GM12878 (cell line): ENCODE data around the gene PCDHB11. TPM values are rescaled to one million over a fixed set of nuclear protein-coding genes. Genes with fewer than 3 reads are reported as not detected.

Source experiments
- ATAC-seq: fragments of 200-7000 bp; cut with Tn5 transposase; 3 replicates; pipeline ENCODE4 v1.9.1; 2020; ENCODE audit warnings: mild to moderate bottlenecking, moderate library complexity
- BruUV-seq: library from RNA; stranded (reverse); fragments of 400-500 nt; replicated peaks from 2 replicates; lab custom pipeline; 2021; lab: Mats Ljungman, UMichigan
- CTCF ChIA-PET: fragments of 300-600 bp; sonication (Branson Sonifier 250); formaldehyde crosslinking; extraction: SDS; loops from one replicate; lab custom pipeline; 2021; ENCODE audit warnings: inconsistent platforms; lab: Yijun Ruan, JAX
- POLR2A ChIA-PET: fragments of 350-600 bp; formaldehyde crosslinking; extraction: SDS; loops from one replicate; lab custom pipeline; 2021; ENCODE audit warnings: inconsistent platforms; lab: Charles Lee
- RAD21 ChIA-PET: fragments of 300-600 bp; sonication (Branson Sonifier 250); formaldehyde crosslinking; loops from one replicate; lab custom pipeline; 2023; ENCODE audit warnings: antibody characterized with exemption; ENCODE audit not compliant: unreplicated experiment; lab: Charles Lee
- SMC1A ChIA-PET: fragments of 300-600 bp; sonication (Branson Sonifier 250); formaldehyde crosslinking; loops from one replicate; lab custom pipeline; 2023; ENCODE audit not compliant: unreplicated experiment, uncharacterized antibody; lab: Charles Lee
- DNase-seq: peaks from one replicate; pipeline ENCODE4 v3.0.0-alpha.2; 2011; ENCODE audit warnings: low read depth, low spot score
- FAIRE-seq: peaks from 3 replicates; lab custom pipeline; 2011; peaks lifted over from hg19 to GRCh38; lab: Jason Lieb, UNC
- H2AFZ ChIP-seq: 2 replicates; pipeline ENCODE4 v1.6.0; 2011; ENCODE audit warnings: low read depth, low read length, control low read depth; ENCODE audit not compliant: control insufficient read depth
- H3K27ac ChIP-seq: 2 replicates; pipeline ENCODE4 v1.5.1; 2011; ENCODE audit warnings: control low read depth; ENCODE audit not compliant: control insufficient read depth, insufficient read depth
- H3K27me3 ChIP-seq, 2 experiments: replicated peaks in 1 of 2; 2 replicates each; pipeline versions ENCODE4 v1.6.0 to v1.6.1; 2011; ENCODE audit warnings: low read length in 1 of 2; ENCODE audit not compliant: control insufficient read depth in 2 of 2, insufficient read depth in 2 of 2
- H3K36me3 ChIP-seq, 2 experiments: 2 replicates each; pipeline ENCODE4 v1.5.1; 2011; ENCODE audit warnings: low read length in 1 of 2; ENCODE audit not compliant: control insufficient read depth in 2 of 2, insufficient read depth in 2 of 2
- H3K4me1 ChIP-seq: 2 replicates; pipeline ENCODE4 v1.6.1; 2011; ENCODE audit warnings: mild to moderate bottlenecking, low read length, moderate library complexity, mixed read lengths; ENCODE audit not compliant: control insufficient read depth, insufficient read depth
- H3K4me2 ChIP-seq: 2 replicates; pipeline ENCODE4 v1.6.0; 2011; ENCODE audit warnings: control low read depth; ENCODE audit not compliant: control insufficient read depth, insufficient read depth
- H3K4me3 ChIP-seq: fragments of 200-600 bp; sonication (generic); 2 replicates; pipeline ENCODE4 v1.5.1; 2016
- H3K79me2 ChIP-seq: 2 replicates; pipeline ENCODE4 v1.6.0; 2011; ENCODE audit warnings: low read length; ENCODE audit not compliant: control insufficient read depth, insufficient read depth
- H3K9ac ChIP-seq: 2 replicates; pipeline ENCODE4 v1.8.0; 2011; ENCODE audit warnings: low read length, control low read depth, mixed read lengths; ENCODE audit not compliant: control insufficient read depth, insufficient read depth
- H3K9me3 ChIP-seq: replicated peaks from 3 replicates; pipeline ENCODE4 v1.5.1; 2011; ENCODE audit warnings: mild to moderate bottlenecking, low read length; ENCODE audit not compliant: control insufficient read depth, insufficient read depth
- H4K20me1 ChIP-seq: 2 replicates; pipeline ENCODE4 v1.6.0; 2011; ENCODE audit not compliant: control insufficient read depth, insufficient read depth
- ATF2 ChIP-seq: IDR thresholded peaks from 2 replicates; pipeline ENCODE4 v1.6.1; 2012; ENCODE audit warnings: low read length, inconsistent platforms
- BCL11A ChIP-seq: IDR thresholded peaks from 2 replicates; pipeline ENCODE4 v1.6.1; 2011; ENCODE audit warnings: low read depth, low read length
- CHD4 ChIP-seq: fragments of 200-600 bp; sonication (generic); IDR thresholded peaks from 2 replicates; pipeline ENCODE4 v1.6.1; 2016; ENCODE audit warnings: mild to moderate bottlenecking
- EZH2 ChIP-seq: IDR thresholded peaks from 2 replicates; pipeline ENCODE4 v1.6.1; 2012; ENCODE audit warnings: low read depth, mild to moderate bottlenecking, control low read depth, inconsistent platforms, low read length, borderline replicate concordance; ENCODE audit not compliant: control insufficient read depth
- MLLT1 ChIP-seq: fragments of 450-650 bp; IDR thresholded peaks from 2 replicates; pipeline ENCODE4 v1.6.1; 2016; ENCODE audit warnings: mild to moderate bottlenecking
- MYB ChIP-seq: fragments of 150-350 bp; IDR thresholded peaks from 2 replicates; pipeline ENCODE4 v1.6.1; 2014; ENCODE audit warnings: mild to moderate bottlenecking, low read depth, low read length, borderline replicate concordance
- MYC ChIP-seq: IDR thresholded peaks from 2 replicates; pipeline ENCODE4 v1.6.1; 2011; ENCODE audit warnings: mild to moderate bottlenecking, low read length, moderate library complexity, inconsistent platforms; ENCODE audit not compliant: insufficient read depth, insufficient replicate concordance, insufficient read length, severe bottlenecking
- NRF1 ChIP-seq: conservative IDR thresholded peaks from 2 replicates; pipeline ENCODE4 v1.6.1; 2011; ENCODE audit warnings: mild to moderate bottlenecking, low read depth, low read length, improper control_type of control experiment
- PRDM15 ChIP-seq: fragments of 450-650 bp; formaldehyde crosslinking; IDR thresholded peaks from 2 replicates; pipeline ENCODE4 v1.4.0; 2020; ENCODE audit warnings: mild to moderate bottlenecking, moderate library complexity
- RAD21 ChIP-seq: IDR thresholded peaks from 2 replicates; pipeline ENCODE4 v1.6.1; 2011; ENCODE audit warnings: mild to moderate bottlenecking, low read depth, low read length, moderate library complexity; ENCODE audit not compliant: insufficient read depth
- SIX5 ChIP-seq: IDR thresholded peaks from 2 replicates; pipeline ENCODE4 v1.6.1; 2011; ENCODE audit warnings: mild to moderate bottlenecking, low read depth, low read length, moderate library complexity; ENCODE audit not compliant: severe bottlenecking
- SUZ12 ChIP-seq: fragments of 200-600 bp; sonication (generic); IDR thresholded peaks from one replicate; pipeline ENCODE4 v1.6.1; 2018; ENCODE audit warnings: antibody characterized with exemption, mild to moderate bottlenecking; ENCODE audit not compliant: unreplicated experiment
- TBL1XR1 ChIP-seq: IDR thresholded peaks from 2 replicates; pipeline ENCODE4 v1.6.1; 2012; ENCODE audit warnings: low read depth, low read length, improper control_type of control experiment
- TCF12 ChIP-seq: IDR thresholded peaks from 2 replicates; pipeline ENCODE4 v1.6.1; 2011; ENCODE audit warnings: low read depth, mild to moderate bottlenecking, low read length
- WRNIP1 ChIP-seq: IDR thresholded peaks from 2 replicates; pipeline ENCODE4 v1.6.1; 2011; ENCODE audit warnings: low read depth, low read length, improper control_type of control experiment, borderline replicate concordance
- ZNF622 ChIP-seq: fragments of 450-650 bp; IDR thresholded peaks from 2 replicates; pipeline ENCODE4 v1.6.1; 2017; ENCODE audit warnings: mild to moderate bottlenecking, inconsistent platforms
- WGBS: methylation state at CpG from one replicate; pipeline ENCODE4 v1.1.6; 2016; ENCODE audit warnings: low lambda C conversion rate; ENCODE audit not compliant: insufficient replicate concordance, insufficient coverage; ENCODE audit errors: missing lambda C conversion rate; 5-methylcytosine and 5-hydroxymethylcytosine counted together
- in situ Hi-C: fragments of 300-500 bp; cut with MboI; formaldehyde crosslinking; loops from 9 replicates; pipeline ENCODE4 v1.14.3; 2018; ENCODE audit warnings: mixed read lengths
- intact Hi-C: fragments of 100-400 bp; cut with micrococcal nuclease; formaldehyde crosslinking; loops from one replicate; pipeline ENCODE4 v1.14.2; 2022; ENCODE audit not compliant: unreplicated experiment
- polyA plus RNA-seq, 11 experiments: library from polyadenylated mRNA; depleted of rRNA in 4 of 11; unstranded in 6 of 11; stranded (reverse) in 5 of 11; fragments of >200 nt; fragmentation: Nextera tagmentation in 4 of 11; fragmentation: Illumina TruSeq in 1 of 11; extraction: Ambion mirVana in 4 of 11; extraction: Trizol in 1 of 11; gene quantifications; 1 replicate in 1 of 11; 2 replicates in 10 of 11; pipeline versions ENCODE4 v1.2.1 to v1.2.3, GENCODE V29; 2011 to 2016; ENCODE audit warnings: inconsistent platforms in 2 of 11, missing spikeins in 2 of 11, low read depth in 1 of 11
- total RNA-seq, 4 experiments: library from RNA; depleted of rRNA in 3 of 4; stranded (reverse); fragments of >200 nt in 3 of 4; fragmentation: Illumina TruSeq in 1 of 4; extraction: Trizol in 1 of 4; gene quantifications; 2 replicates each; pipeline versions ENCODE4 v1.2.1 to v1.2.3, GENCODE V29; 2013 to 2021

The PCDHB11 gene
- total and polyA plus RNA-seq, 10 of the 15 experiments (the other 5 are each of a cell fraction or from before 2014, with no cell fraction given), result not detected

- TF ChIP-seq BCL11A (no peak), NRF1 (no peak), TBL1XR1 (no peak), WRNIP1 (no peak), MYB (no peak), PRDM15 (CRISPR knock-in tag) (no peak)
- TF ChIP-seq, all 136 proteins: peak for 0
Measured at GRCh38 chr5:141199359-141200235, at the start of gene PCDHB11 (continued).

GRCh38 chr5:141149812-141150211 is 49.6 kb upstream of the PCDHB11 start, which contains the start of gene PCDHB6:
PCDHB6 (plus strand) TSS chr5:141150057; CDS start chr5:141150258, 201 bp downstream.
- FAIRE-seq (no peak), ATAC-seq (no peak; the same call in 2 of the 3 replicates), DNase-seq (no peak)
- H3K79me2 ChIP-seq, result no peaks in the 10 kb centered on the region
- H2AFZ ChIP-seq, result no peak within 1 kb of the TSS
- H3K36me3 ChIP-seq, result no peaks in the 10 kb centered on the region
- intact Hi-C loops (no loop called here), in situ Hi-C loops (no loop called here)
- 29% methylated on average over 18 of the region's 18 CpGs for WGBS
- H3K4me2 ChIP-seq, result no peak within 1 kb of the TSS
- H3K9ac ChIP-seq, result no peak within 1 kb of the TSS
- ChIA-PET CTCF (interaction anchor here (0.6 to 1.7 kb wide), 2 partner anchors 149 to 414 kb away, joined by 4 read pairs; no protein-coding TSS in a partner anchor), RAD21 (no interaction called here), SMC1A (no interaction called here), POLR2A (no interaction called here)
- no peak within 1 kb of the TSS for H3K4me3 ChIP-seq
- no peaks in the 10 kb centered on the region for H3K4me1 ChIP-seq
- no peaks in the 10 kb centered on the region; the same call in 1 of the 3 replicates for H3K9me3 ChIP-seq
- no TSS peak for BruUV-seq
- H4K20me1 ChIP-seq, result no peaks in the 10 kb centered on the region
- no peak within 1 kb of the TSS for H3K27ac ChIP-seq
- H3K27me3 ChIP-seq, result no peaks in the 10 kb centered on the region
- TF ChIP-seq RAD21 (no peak), SIX5 (no peak), ATF2 (no peak), SUZ12 (no peak), CHD4 (no peak), ZNF622 (no peak), MYC (no peak), MLLT1 (no peak), TCF12 (no peak), EZH2 (no peak)
